ENCODE data around the gene GRIK4. TPM values are rescaled to one million over a fixed set of nuclear protein-coding genes. Genes with fewer than 3 reads are reported as not detected.

Gene GRIK4
- total RNA-seq, 1 donor from 2014 or later, result 4.3 TPM

DNA sequence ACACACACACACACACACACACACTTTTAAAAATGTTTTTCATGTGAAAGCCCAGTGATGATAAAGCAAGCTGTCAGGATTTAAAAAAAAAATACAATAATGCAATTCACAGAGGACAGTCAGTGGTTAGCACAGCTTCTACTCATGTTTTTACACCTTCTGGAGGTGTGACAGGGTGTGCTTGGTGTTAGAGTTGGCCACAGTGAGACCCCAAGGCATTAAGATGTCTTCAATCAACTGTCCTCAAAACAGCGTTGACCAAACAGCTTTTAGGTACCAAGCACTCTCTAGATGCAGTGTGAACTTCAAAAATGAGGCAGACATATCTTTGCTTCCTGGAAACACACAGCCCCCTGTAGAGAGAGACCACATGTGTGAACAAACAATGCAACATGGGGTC is 346.0 kb downstream of the GRIK4 start:
- TF ChIP-seq, protein P1, sequence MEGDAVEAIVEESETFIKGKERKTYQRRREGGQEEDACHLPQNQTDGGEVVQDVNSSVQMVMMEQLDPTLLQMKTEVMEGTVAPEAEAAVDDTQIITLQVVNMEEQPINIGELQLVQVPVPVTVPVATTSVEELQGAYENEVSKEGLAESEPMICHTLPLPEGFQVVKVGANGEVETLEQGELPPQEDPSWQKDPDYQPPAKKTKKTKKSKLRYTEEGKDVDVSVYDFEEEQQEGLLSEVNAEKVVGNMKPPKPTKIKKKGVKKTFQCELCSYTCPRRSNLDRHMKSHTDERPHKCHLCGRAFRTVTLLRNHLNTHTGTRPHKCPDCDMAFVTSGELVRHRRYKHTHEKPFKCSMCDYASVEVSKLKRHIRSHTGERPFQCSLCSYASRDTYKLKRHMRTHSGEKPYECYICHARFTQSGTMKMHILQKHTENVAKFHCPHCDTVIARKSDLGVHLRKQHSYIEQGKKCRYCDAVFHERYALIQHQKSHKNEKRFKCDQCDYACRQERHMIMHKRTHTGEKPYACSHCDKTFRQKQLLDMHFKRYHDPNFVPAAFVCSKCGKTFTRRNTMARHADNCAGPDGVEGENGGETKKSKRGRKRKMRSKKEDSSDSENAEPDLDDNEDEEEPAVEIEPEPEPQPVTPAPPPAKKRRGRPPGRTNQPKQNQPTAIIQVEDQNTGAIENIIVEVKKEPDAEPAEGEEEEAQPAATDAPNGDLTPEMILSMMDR (IDR thresholded peaks at IDR 0.05), result no peak
- DNase-seq (no peak), ATAC-seq (no peak)
- H3K27ac ChIP-seq, result no peak overlapping the region
- no peaks in the 10 kb centered on the region for H3K36me3 ChIP-seq
- no peaks in the 10 kb centered on the region for H3K4me1 ChIP-seq
- intact Hi-C loops (cut with DNase I), result no loop called here
- H3K9me3 ChIP-seq, result no peaks in the 10 kb centered on the region
- no peak overlapping the region for H3K4me3 ChIP-seq
- no peaks in the 10 kb centered on the region for H3K27me3 ChIP-seq

DNA sequence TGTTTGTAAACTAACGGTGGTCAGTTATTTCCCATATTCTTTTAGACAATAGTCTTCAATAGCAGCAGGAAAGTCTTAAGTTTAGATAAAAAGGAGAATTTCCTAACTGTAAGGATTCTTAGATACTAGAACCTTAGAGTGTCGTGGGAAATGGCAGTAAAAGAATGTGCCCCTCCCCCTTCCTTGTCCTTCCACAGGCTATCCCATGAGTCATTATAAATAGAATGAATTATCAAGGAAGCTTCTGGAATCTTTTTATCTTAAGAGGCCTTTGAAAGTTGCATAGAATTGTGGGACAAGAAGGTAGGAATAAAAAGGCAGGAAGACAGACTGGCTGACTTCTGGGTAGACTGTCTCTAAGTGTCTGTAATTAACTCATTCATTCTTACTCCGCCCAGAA is 347.2 kb downstream of the GRIK4 start:
- no peak for ATAC-seq
- intact Hi-C loops (cut with DNase I), result no loop called here

DNA sequence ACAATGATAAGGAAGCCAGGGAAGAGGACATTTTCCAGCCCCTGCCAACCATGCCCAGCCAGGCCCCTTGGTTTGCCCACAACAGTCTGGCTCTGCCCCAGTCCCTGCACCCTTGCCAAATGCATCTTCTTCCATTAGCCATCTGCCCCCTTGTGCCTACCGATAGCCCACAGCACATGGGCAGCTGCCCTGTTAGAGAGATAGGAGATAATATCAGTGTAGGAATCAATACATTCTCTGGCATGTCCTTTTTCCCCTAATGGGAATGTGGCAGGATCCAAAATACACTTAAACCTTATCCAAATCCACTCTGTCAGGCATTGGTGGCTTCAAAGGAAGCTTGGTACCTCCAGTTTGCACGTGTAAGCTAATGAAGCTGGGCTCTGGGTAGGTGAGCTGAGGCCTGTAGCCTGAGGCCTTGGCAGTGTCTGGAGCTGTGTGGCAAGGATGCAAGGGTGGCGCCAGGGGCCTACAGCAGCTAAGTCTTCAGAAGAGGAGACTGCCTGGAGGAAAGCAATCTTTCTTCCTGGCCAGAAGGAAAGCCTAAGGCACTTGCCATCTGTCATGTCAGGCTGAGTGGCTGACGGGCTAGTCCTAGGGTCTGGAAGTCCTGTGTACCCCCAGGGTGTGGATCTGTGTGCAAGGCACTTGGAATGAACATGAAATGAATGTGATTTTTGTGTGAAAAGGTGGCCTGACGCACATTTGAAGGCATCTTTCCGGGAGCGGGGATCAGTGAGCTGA is 348.2 kb downstream of the GRIK4 start:
- Histone ChIP-seq H3K4me3 (no peak overlapping the region), H3K27ac (no peak overlapping the region), H3K4me1 (no peaks in the 10 kb centered on the region), H3K36me3 (no peaks in the 10 kb centered on the region), H3K9me3 (no peaks in the 10 kb centered on the region), H3K27me3 (no peaks in the 10 kb centered on the region)
- ATAC-seq, result no peak
- TF ChIP-seq, protein P1 (IDR thresholded peaks at IDR 0.05), result no peak
- DNase-seq, result no peak
- intact Hi-C loops (cut with DNase I), result no loop called here

More for the DNA sequence above, 347.2 kb downstream of the GRIK4 start:
- TF ChIP-seq, protein P1 (IDR thresholded peaks at IDR 0.05), result no peak
- no peak overlapping the region for H3K27ac ChIP-seq
- no peaks in the 10 kb centered on the region for H3K4me1 ChIP-seq
- H3K4me3 ChIP-seq, result no peak overlapping the region
- no peak for DNase-seq
- no peaks in the 10 kb centered on the region for H3K27me3 ChIP-seq
- no peaks in the 10 kb centered on the region for H3K36me3 ChIP-seq
- H3K9me3 ChIP-seq, result no peaks in the 10 kb centered on the region

DNA sequence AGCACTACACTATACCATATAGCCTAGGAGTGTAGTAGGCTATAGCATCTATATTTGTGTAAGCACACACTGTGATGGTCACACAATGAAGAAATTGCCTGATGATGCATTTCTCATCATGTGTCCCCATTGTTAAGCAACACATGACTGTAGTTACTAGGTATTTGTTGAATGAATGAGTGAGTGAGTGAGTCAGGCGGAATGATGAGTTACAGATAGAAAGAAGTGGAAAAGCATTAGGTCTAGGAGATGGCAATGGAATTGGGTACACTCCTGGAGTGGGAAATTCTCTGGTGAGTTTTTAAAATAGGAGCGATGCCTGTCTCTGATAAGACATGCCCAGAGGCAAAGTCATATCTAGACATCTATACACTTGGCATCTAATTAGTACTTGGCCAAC is 351.8 kb downstream of the GRIK4 start:
- no peaks in the 10 kb centered on the region for H3K27me3 ChIP-seq
- intact Hi-C loops (cut with DNase I), result no loop called here

DNA sequence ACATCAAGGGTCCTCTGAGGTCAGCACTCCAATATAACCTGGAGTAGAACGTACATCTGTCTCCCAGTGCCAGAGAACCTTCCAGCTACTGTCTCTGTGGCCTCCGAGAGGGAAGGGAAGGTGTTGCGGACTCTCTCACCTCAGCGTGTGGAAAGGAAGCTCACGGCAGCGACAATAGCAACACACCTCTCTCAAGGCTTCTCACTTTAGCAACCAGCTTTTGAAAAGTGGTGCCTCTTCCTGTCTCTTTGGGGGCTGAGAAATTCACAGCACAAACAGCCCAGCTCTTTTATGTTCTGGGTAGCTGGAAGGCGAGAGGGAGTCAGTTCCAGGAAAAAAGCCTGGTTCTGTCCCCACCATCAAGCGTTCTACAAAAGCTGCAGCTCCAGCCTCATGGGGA is 355.5 kb downstream of the GRIK4 start:
- H3K36me3 ChIP-seq, result no peaks in the 10 kb centered on the region
- H3K27me3 ChIP-seq, result no peaks in the 10 kb centered on the region
- TF ChIP-seq, protein P1 (IDR thresholded peaks at IDR 0.05), result no peak
- H3K4me3 ChIP-seq, result no peak overlapping the region
- intact Hi-C loops (cut with DNase I), result no loop called here
- no peak overlapping the region for H3K27ac ChIP-seq
- H3K4me1 ChIP-seq, result no peaks in the 10 kb centered on the region
- no peaks in the 10 kb centered on the region for H3K9me3 ChIP-seq
- DNase-seq (no peak), ATAC-seq (no peak)

More for the DNA sequence above, 351.8 kb downstream of the GRIK4 start:
- no peak overlapping the region for H3K4me3 ChIP-seq
- H3K36me3 ChIP-seq, result no peaks in the 10 kb centered on the region
- TF ChIP-seq, protein P1 (IDR thresholded peaks at IDR 0.05), result no peak
- ATAC-seq (no peak), DNase-seq (no peak)
- no peak overlapping the region for H3K27ac ChIP-seq
- no peaks in the 10 kb centered on the region for H3K9me3 ChIP-seq
- H3K4me1 ChIP-seq, result no peaks in the 10 kb centered on the region

Measured in upper lobe of right lung (tissue), 1 donor.